Lung (tissue), 12 donors: ENCODE measurements around the gene DTD1. TPM values are rescaled to one million over a fixed set of nuclear protein-coding genes. Genes with fewer than 3 reads are reported as not detected.

ENCODE experiments used
- ATAC-seq: fragments of 200-7000 bp; cut with Tn5 transposase; one replicate; pipeline ENCODE4 v1.9.1; 2020; ENCODE audit warnings: moderate number of reproducible peaks; ENCODE audit not compliant: insufficient read depth, low FRiP score
- DNase-seq, 3 donors: peaks; one replicate each; pipeline ENCODE4 v3.0.0-alpha.2; 2013 to 2017
- H3K27ac ChIP-seq, 2 donors: one replicate each; pipeline ENCODE4 v1.5.1; 2013; ENCODE audit warnings: mild to moderate bottlenecking in 2 of 2, moderate library complexity in 2 of 2, control low read depth in 1 of 2, inconsistent platforms in 1 of 2, low read depth in 1 of 2, low read length in 1 of 2
- H3K27me3 ChIP-seq, 3 donors: one replicate each; pipeline ENCODE4 v1.5.1; 2013; ENCODE audit warnings: low read length in 2 of 3; ENCODE audit not compliant: control insufficient read depth in 3 of 3, insufficient read depth in 3 of 3
- H3K36me3 ChIP-seq, 4 donors: one replicate each; pipeline ENCODE4 v1.5.1; 2013; ENCODE audit warnings: low read length in 4 of 4, mild to moderate bottlenecking in 1 of 4, moderate library complexity in 1 of 4; ENCODE audit not compliant: control insufficient read depth in 4 of 4, insufficient read depth in 4 of 4
- H3K4me1 ChIP-seq, 5 donors: one replicate each; pipeline ENCODE4 v1.5.1; 2013; ENCODE audit warnings: low read length in 5 of 5, mild to moderate bottlenecking in 2 of 5, moderate library complexity in 1 of 5; ENCODE audit not compliant: control insufficient read depth in 5 of 5, insufficient read depth in 5 of 5
- H3K4me3 ChIP-seq: one replicate; pipeline ENCODE4 v1.5.1; 2013; ENCODE audit warnings: mild to moderate bottlenecking, control low read depth, moderate library complexity
- H3K9ac ChIP-seq, 2 donors: one replicate each; pipeline ENCODE4 v1.5.1; 2013; ENCODE audit warnings: low read length in 2 of 2, control low read depth in 1 of 2; ENCODE audit not compliant: insufficient read depth in 1 of 2
- H3K9me3 ChIP-seq, 4 donors: one replicate each; pipeline ENCODE4 v1.5.1; 2013; ENCODE audit warnings: low read length in 3 of 4, mild to moderate bottlenecking in 1 of 4, moderate library complexity in 1 of 4; ENCODE audit not compliant: control insufficient read depth in 4 of 4, insufficient read depth in 3 of 4
- CTCF ChIP-seq: IDR thresholded peaks from 2 replicates; pipeline ENCODE4 v1.5.1; 2012; ENCODE audit warnings: mild to moderate bottlenecking; ENCODE audit errors: control extremely low read depth, extremely low read depth
- WGBS, 2 donors: extraction: QIAGEN DNeasy Blood & Tissue Kit; methylation state at CpG; one replicate each; pipeline ENCODE4 v1.1.7; 2013; 5-methylcytosine and 5-hydroxymethylcytosine counted together
- polyA plus RNA-seq, 2 donors: library from polyadenylated mRNA; stranded (reverse); fragments of 200-250 nt; gene quantifications; one replicate each; pipeline ENCODE4 v1.2.1, GENCODE V29; 2013
- total RNA-seq, 2 donors: library from RNA; depleted of rRNA in 1 of 2; stranded (reverse); fragments of >200 nt in 1 of 2; gene quantifications; one replicate each; pipeline ENCODE4 v1.2.1, GENCODE V29; 2014 to 2021
- donor health status: control.
- donor health status: control.
- donor health status: Bipolar disorder and iron deficiency.
- donor health status: healthy.
- donor health status: DM: yes; HTN: yes; CAD: no.

The DTD1 gene
- total and polyA plus RNA-seq, 4 donors: 17.4 to 39.2 (median 24.6) TPM

- H3K9ac ChIP-seq: no peak overlapping the region
- ATAC-seq: no peak
- no peak overlapping the region for H3K4me3 ChIP-seq
- 87 to 90% methylated on average over 11 of the region's 11 CpGs for WGBS, 2 donors
- H3K9me3 ChIP-seq: no peaks in the 10 kb centered on the region
- no peak overlapping the region for H3K27ac ChIP-seq
- peaks cover 0 to 4% (median 0%) of the 10 kb centered on the region in 5 donors for H3K4me1 ChIP-seq
- H3K27me3 ChIP-seq: no peaks in the 10 kb centered on the region
- no peak for DNase-seq
- no peak for TF ChIP-seq CTCF
- peaks cover 0 to 7% (median 0%) of the 10 kb centered on the region in 4 donors for H3K36me3 ChIP-seq
These were observed 40.6 kb downstream of the DTD1 start for GRCh38 chr20:18628330-18628920.

- no peaks in the 10 kb centered on the region for H3K9me3 ChIP-seq
- ATAC-seq (peak; percentile 80), DNase-seq (peak; percentile 71 to 73 (median 73))
- no peaks in the 10 kb centered on the region for H3K27me3 ChIP-seq
- H3K27ac ChIP-seq: no peak overlapping the region
- no peak overlapping the region for H3K9ac ChIP-seq
- H3K36me3 ChIP-seq: peaks cover 0 to 7% (median 0%) of the 10 kb centered on the region in 4 donors
- H3K4me3 ChIP-seq: no peak overlapping the region
- WGBS, 2 donors: 32 to 37% methylated on average over 7 of the region's 7 CpGs
- peaks cover 0 to 7% (median 0%) of the 10 kb centered on the region in 5 donors for H3K4me1 ChIP-seq
- peak; percentile 43 for TF ChIP-seq CTCF
These were observed 44.4 kb downstream of the DTD1 start for GRCh38 chr20:18632196-18632789.

- no peaks in the 10 kb centered on the region for H3K27me3 ChIP-seq
- 89 to 93% methylated on average over 2 of the region's 2 CpGs for WGBS, 2 donors
- no peak for TF ChIP-seq CTCF
- ATAC-seq (no peak), DNase-seq (no peak)
- no peak overlapping the region for H3K9ac ChIP-seq
- H3K36me3 ChIP-seq: peaks cover 0 to 6% (median 0%) of the 10 kb centered on the region in 4 donors
- no peak overlapping the region for H3K4me3 ChIP-seq
- H3K27ac ChIP-seq: no peak overlapping the region
- peaks cover 0 to 7% (median 0%) of the 10 kb centered on the region in 5 donors for H3K4me1 ChIP-seq
- H3K9me3 ChIP-seq: no peaks in the 10 kb centered on the region
These were observed 45.6 kb downstream of the DTD1 start for GRCh38 chr20:18633411-18633810.

GRCh38 chr20:18634501-18634900, 46.6 kb downstream of the DTD1 start:
- Histone ChIP-seq H3K4me3 (no peak overlapping the region), H3K9ac (no peak overlapping the region), H3K27me3 (no peaks in the 10 kb centered on the region), H3K9me3 (no peaks in the 10 kb centered on the region), H3K27ac (no peak overlapping the region), H3K36me3 (peaks cover 0 to 6% (median 0%) of the 10 kb centered on the region in 4 donors), H3K4me1 (peaks cover 0 to 7% (median 0%) of the 10 kb centered on the region in 5 donors)
- ATAC-seq (no peak), DNase-seq (no peak)
- no peak for TF ChIP-seq CTCF
- WGBS, 2 donors: 79 to 83% methylated on average over 5 of the region's 5 CpGs
